ENCODE measurements around the gene TMEM121.

The TMEM121 gene

DNA sequence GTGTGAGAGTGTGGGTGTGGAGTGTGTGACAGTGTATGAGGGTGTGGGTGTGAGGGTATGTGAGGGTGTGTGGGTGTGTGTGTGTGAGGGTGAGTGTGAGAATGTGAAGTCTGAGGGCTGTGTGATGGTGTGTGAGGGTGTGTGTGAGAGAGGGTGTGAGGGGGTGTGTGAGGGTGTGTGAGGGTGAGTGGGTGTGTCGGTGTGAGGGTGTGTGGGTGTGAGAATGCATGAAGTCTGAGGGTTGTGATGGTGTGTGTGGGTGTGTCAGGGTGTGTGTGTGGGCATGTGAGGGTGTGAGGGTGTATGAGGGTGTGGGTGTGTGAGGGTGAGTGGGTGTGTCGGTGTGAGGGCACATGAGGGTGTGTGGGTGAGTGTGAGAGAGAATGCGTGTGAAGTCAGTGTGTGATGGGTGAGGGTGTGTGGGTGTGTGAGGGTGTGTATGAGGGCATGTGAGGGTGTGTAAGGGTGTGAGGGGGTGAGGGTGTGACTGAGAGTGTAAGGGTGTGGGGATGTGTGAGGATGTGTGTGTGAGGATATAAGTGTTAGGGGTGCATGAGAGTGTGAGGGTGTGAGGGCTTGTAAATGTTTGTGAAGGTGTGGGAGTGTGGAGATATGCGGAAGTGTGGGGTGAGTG is 36.4 kb downstream of the TMEM121 start:
- TF ChIP-seq GATA2 (IDR thresholded peaks at IDR 0.05; ENCODE audit: low read depth, low read length) (no peak), GATA3 (IDR thresholded peaks at IDR 0.05; ENCODE audit: low read depth, low read length) (no peak)

- TF ChIP-seq GATA2 (IDR thresholded peaks at IDR 0.05; ENCODE audit: low read depth, low read length) (no peak), GATA3 (IDR thresholded peaks at IDR 0.05; ENCODE audit: low read depth, low read length) (no peak)
These were observed 37.0 kb downstream of the TMEM121 start for GRCh38 chr14:105563347-105563737.

GRCh38 chr14:105568859-105569766 is 42.7 kb downstream of the TMEM121 start:
- TF ChIP-seq GATA3 (IDR thresholded peaks at IDR 0.05; ENCODE audit: low read depth, low read length) = no peak
- no peak for TF ChIP-seq GATA2 (IDR thresholded peaks at IDR 0.05; ENCODE audit: low read depth, low read length)

GRCh38 chr14:105570482-105570881 is 44.1 kb downstream of the TMEM121 start:
- no peak for TF ChIP-seq GATA2 (IDR thresholded peaks at IDR 0.05; ENCODE audit: low read depth, low read length)

GRCh38 chr14:105576525-105577088 is 50.2 kb downstream of the TMEM121 start:
- TF ChIP-seq GATA3 (IDR thresholded peaks at IDR 0.05; ENCODE audit: low read depth, low read length) = no peak
- no peak for TF ChIP-seq GATA2 (IDR thresholded peaks at IDR 0.05; ENCODE audit: low read depth, low read length)

- no peak for TF ChIP-seq GATA2 (IDR thresholded peaks at IDR 0.05; ENCODE audit: low read depth, low read length)
- TF ChIP-seq GATA3 (IDR thresholded peaks at IDR 0.05; ENCODE audit: low read depth, low read length) = no peak
These were observed 51.0 kb downstream of the TMEM121 start for GRCh38 chr14:105577314-105577861.

GRCh38 chr14:105578070-105578469 is 51.7 kb downstream of the TMEM121 start:
- no peak for TF ChIP-seq GATA3 (IDR thresholded peaks at IDR 0.05; ENCODE audit: low read depth, low read length)
- no peak for TF ChIP-seq GATA2 (IDR thresholded peaks at IDR 0.05; ENCODE audit: low read depth, low read length)
